ENCODE results near the gene TUFT1. TPM values are rescaled to one million over a fixed set of nuclear protein-coding genes. Genes with fewer than 3 reads are reported as not detected.

The TUFT1 gene
- total RNA-seq, 1 experiment from 2014 or later, result 12.3 TPM

DNA sequence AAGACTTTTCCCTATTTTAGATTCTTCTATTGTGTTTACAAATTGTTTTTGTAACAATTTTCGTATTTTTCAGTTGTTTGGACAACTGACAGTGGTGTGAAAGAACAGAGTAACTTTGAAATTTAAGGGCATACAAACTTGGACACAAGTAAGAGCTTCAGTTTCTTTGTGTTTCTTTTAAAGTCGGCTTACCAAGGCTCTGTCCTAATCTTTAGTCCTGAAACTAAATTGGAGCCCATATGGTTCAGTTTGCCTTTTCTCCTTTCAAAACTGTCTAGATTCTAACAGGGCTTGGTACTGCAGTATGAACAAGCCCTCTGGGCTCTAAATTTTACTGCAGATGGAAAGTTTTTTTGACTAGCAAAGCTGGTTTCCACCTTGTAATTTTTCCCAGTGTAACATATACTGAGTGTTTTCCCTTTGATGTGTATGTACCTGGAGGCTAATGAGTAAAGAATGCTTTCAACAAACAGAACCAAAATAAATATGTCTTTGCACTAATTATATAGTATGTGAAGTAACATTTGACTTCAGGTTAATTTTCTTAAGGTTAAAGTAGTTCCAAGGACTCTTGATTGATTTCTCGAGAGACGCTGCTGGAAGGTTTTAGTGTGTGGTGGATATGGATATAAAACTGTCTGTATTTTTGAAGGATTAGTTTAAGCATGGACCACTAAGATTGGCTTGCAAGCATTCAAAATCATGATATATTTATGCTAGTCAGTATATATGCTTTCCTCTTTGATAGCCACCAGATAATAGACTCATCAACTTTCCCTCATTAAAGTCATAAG lies 75.8 kb downstream of the TUFT1 start:
- no peaks in the 10 kb centered on the region for H3K9me3 ChIP-seq (ENCODE audit: control insufficient read depth in 1 of 2, insufficient read depth in 1 of 2, low read depth in 1 of 2, low read length in 2 of 2)
- CTCF ChIA-PET, result no interaction called here
- no peak for DNase-seq (ENCODE audit: low read depth, low spot score)
- no peak overlapping the region for H3K4me3 ChIP-seq (replicated peaks in 1 of 2; ENCODE audit: low read depth in 1 of 2, low read length in 2 of 2)
- H4K20me1 ChIP-seq (ENCODE audit: insufficient read depth), result no peaks in the 10 kb centered on the region
- H3K9ac ChIP-seq (ENCODE audit: low read length), result no peak overlapping the region
- ATAC-seq, result no peak
- no TSS peak for BruUV-seq (replicated peaks)
- H3K27ac ChIP-seq (ENCODE audit: low read depth, low read length), result no peak overlapping the region
- TF ChIP-seq, protein P1, sequence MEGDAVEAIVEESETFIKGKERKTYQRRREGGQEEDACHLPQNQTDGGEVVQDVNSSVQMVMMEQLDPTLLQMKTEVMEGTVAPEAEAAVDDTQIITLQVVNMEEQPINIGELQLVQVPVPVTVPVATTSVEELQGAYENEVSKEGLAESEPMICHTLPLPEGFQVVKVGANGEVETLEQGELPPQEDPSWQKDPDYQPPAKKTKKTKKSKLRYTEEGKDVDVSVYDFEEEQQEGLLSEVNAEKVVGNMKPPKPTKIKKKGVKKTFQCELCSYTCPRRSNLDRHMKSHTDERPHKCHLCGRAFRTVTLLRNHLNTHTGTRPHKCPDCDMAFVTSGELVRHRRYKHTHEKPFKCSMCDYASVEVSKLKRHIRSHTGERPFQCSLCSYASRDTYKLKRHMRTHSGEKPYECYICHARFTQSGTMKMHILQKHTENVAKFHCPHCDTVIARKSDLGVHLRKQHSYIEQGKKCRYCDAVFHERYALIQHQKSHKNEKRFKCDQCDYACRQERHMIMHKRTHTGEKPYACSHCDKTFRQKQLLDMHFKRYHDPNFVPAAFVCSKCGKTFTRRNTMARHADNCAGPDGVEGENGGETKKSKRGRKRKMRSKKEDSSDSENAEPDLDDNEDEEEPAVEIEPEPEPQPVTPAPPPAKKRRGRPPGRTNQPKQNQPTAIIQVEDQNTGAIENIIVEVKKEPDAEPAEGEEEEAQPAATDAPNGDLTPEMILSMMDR (IDR thresholded peaks at IDR 0.05 in 2 of 3, conservative IDR thresholded peaks at IDR 0.05 in 1 of 3; ENCODE audit: borderline replicate concordance in 1 of 3, insufficient read depth in 1 of 3, low read depth in 2 of 3, low read length in 2 of 3), result no peak
- TF ChIP-seq SRF (IDR thresholded peaks at IDR 0.05; ENCODE audit: low read depth) (no peak), EZH2 (IDR thresholded peaks at IDR 0.05) (no peak)
- TF ChIP-seq, protein P2, sequence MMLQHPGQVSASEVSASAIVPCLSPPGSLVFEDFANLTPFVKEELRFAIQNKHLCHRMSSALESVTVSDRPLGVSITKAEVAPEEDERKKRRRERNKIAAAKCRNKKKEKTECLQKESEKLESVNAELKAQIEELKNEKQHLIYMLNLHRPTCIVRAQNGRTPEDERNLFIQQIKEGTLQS (IDR thresholded peaks at IDR 0.05), result no peak
- TF ChIP-seq, protein P3, sequence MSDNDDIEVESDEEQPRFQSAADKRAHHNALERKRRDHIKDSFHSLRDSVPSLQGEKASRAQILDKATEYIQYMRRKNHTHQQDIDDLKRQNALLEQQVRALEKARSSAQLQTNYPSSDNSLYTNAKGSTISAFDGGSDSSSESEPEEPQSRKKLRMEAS (IDR thresholded peaks at IDR 0.05), result no peak
- H3K27me3 ChIP-seq (ENCODE audit: insufficient read depth, low read length), result no peaks in the 10 kb centered on the region
- peaks cover 72% of the 10 kb centered on the region for H3K79me2 ChIP-seq (ENCODE audit: insufficient read depth, low read length)
- H3K36me3 ChIP-seq (ENCODE audit: control insufficient read depth in 1 of 2, insufficient read depth in 2 of 2, low read length in 2 of 2), result 0 out of 4 replicates have a peak, but pooled peaks cover 0 to 2% of the 10 kb centered on the region in 2 experiments
- RAD21 ChIA-PET (ENCODE audit: low non-redundant PET in 1 of 2, low total read pairs in 2 of 2, uncharacterized antibody in 2 of 2, unreplicated experiment in 2 of 2), result no interaction called here
- peaks cover 15 to 45% of the 10 kb centered on the region in 2 experiments; a peak in 3 of 4 replicates for H3K4me1 ChIP-seq (ENCODE audit: control insufficient read depth in 1 of 2, insufficient read depth in 2 of 2, low read length in 2 of 2)
- H2AFZ ChIP-seq (ENCODE audit: low read depth, low read length, poor library complexity, severe bottlenecking), result no peak overlapping the region
- peak overlapping the region; percentile 17 for H3K4me2 ChIP-seq (ENCODE audit: low read length)
- intact Hi-C loops (cut with micrococcal nuclease), result no loop called here
- POLR2A ChIA-PET, result no interaction called here
- no peaks in the 10 kb centered on the region for H3K9me2 ChIP-seq (ENCODE audit: insufficient read depth)

DNA sequence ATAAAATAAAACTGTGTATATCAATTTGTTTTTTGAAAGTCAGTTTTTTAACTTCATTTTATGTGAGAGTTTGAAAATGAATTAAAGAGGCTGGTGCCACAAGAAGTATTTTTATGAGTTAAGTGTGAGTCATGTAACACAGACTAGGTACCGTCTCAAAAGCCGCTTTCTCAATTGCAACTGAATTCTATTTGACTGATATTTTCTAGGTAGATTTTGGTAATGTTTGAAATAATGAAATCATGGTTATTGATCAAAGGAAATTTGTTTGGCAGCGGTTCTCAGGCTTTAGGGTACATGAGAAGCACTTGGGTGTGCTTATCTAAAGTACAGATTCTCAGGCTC lies 76.4 kb downstream of the TUFT1 start:
- no peaks in the 10 kb centered on the region for H3K9me2 ChIP-seq (ENCODE audit: insufficient read depth)
- H3K9ac ChIP-seq (ENCODE audit: low read length), result no peak overlapping the region
- H3K4me1 ChIP-seq (ENCODE audit: control insufficient read depth in 1 of 2, insufficient read depth in 2 of 2, low read length in 2 of 2), result peaks cover 17 to 39% of the 10 kb centered on the region in 2 experiments; a peak in 3 of 4 replicates
- TF ChIP-seq ELF1 (IDR thresholded peaks at IDR 0.05; ENCODE audit: borderline replicate concordance, low read depth) (no peak), FOSL1 (IDR thresholded peaks at IDR 0.05; ENCODE audit: low read depth) (peak; percentile 53; the same call in 1 of the 2 replicates)
- TF ChIP-seq, protein P2 (IDR thresholded peaks at IDR 0.05), result no peak
- TF ChIP-seq, protein P4, sequence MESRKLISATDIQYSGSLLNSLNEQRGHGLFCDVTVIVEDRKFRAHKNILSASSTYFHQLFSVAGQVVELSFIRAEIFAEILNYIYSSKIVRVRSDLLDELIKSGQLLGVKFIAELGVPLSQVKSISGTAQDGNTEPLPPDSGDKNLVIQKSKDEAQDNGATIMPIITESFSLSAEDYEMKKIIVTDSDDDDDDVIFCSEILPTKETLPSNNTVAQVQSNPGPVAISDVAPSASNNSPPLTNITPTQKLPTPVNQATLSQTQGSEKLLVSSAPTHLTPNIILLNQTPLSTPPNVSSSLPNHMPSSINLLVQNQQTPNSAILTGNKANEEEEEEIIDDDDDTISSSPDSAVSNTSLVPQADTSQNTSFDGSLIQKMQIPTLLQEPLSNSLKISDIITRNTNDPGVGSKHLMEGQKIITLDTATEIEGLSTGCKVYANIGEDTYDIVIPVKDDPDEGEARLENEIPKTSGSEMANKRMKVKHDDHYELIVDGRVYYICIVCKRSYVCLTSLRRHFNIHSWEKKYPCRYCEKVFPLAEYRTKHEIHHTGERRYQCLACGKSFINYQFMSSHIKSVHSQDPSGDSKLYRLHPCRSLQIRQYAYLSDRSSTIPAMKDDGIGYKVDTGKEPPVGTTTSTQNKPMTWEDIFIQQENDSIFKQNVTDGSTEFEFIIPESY (IDR thresholded peaks at IDR 0.05; ENCODE audit: extremely low read depth, insufficient replicate concordance, low read length), result no peak
- peak overlapping the region; percentile 17 for H3K4me2 ChIP-seq (ENCODE audit: low read length)
- DNase-seq (ENCODE audit: low read depth, low spot score), result no peak
- no peaks in the 10 kb centered on the region for H3K9me3 ChIP-seq (ENCODE audit: control insufficient read depth in 1 of 2, insufficient read depth in 1 of 2, low read depth in 1 of 2, low read length in 2 of 2)
- peak overlapping the region; percentile 16; the same call in 1 of the 2 replicates for H3K27ac ChIP-seq (ENCODE audit: low read depth, low read length)
- ChIA-PET POLR2A (no interaction called here), RAD21 (ENCODE audit: low non-redundant PET in 1 of 2, low total read pairs in 2 of 2, uncharacterized antibody in 2 of 2, unreplicated experiment in 2 of 2) (no interaction called here), CTCF (no interaction called here)
- H2AFZ ChIP-seq (ENCODE audit: low read depth, low read length, poor library complexity, severe bottlenecking), result no peak overlapping the region
- 0 out of 4 replicates have a peak, but pooled peaks cover 0 to 2% of the 10 kb centered on the region in 2 experiments for H3K36me3 ChIP-seq (ENCODE audit: control insufficient read depth in 1 of 2, insufficient read depth in 2 of 2, low read length in 2 of 2)
- H4K20me1 ChIP-seq (ENCODE audit: insufficient read depth), result no peaks in the 10 kb centered on the region
- no peaks in the 10 kb centered on the region for H3K27me3 ChIP-seq (ENCODE audit: insufficient read depth, low read length)
- H3K4me3 ChIP-seq (replicated peaks in 1 of 2; ENCODE audit: low read depth in 1 of 2, low read length in 2 of 2), result no peak overlapping the region
- intact Hi-C loops (cut with micrococcal nuclease), result no loop called here
- H3K79me2 ChIP-seq (ENCODE audit: insufficient read depth, low read length), result peaks cover 78% of the 10 kb centered on the region
- no peak for ATAC-seq
- BruUV-seq (replicated peaks), result no TSS peak
